Natural killer cell (primary cell): ENCODE measurements around the gene AUTS2. TPM values are rescaled to one million over a fixed set of nuclear protein-coding genes. Genes with fewer than 3 reads are reported as not detected.

Experiments used
- ATAC-seq, 3 donors: fragments of 150-1000 bp in 2 of 3; fragments of 200-7000 bp in 1 of 3; cut with Tn5 transposase; 1 replicate in 1 of 3; 2 replicates in 2 of 3; pipeline ENCODE4 v1.10.0; 2021; ENCODE audit warnings: mild to moderate bottlenecking in 2 of 3, moderate library complexity in 2 of 3
- DNase-seq, 2 donors: peaks; one replicate each; pipeline versions ENCODE4 v3.0.0 to v3.0.0-alpha.2; 2013 to 2021; ENCODE audit warnings: mixed read lengths in 1 of 2
- H3K27ac ChIP-seq: one replicate; pipeline ENCODE4 v1.5.1; 2013; ENCODE audit warnings: mild to moderate bottlenecking, low read length
- H3K27me3 ChIP-seq: one replicate; pipeline ENCODE4 v1.6.1; 2013; ENCODE audit warnings: low read length; ENCODE audit not compliant: control insufficient read depth, insufficient read depth
- H3K36me3 ChIP-seq: one replicate; pipeline ENCODE4 v1.6.1; 2013; ENCODE audit warnings: low read length; ENCODE audit not compliant: control insufficient read depth, insufficient read depth
- H3K4me1 ChIP-seq: one replicate; pipeline ENCODE4 v1.6.1; 2013; ENCODE audit warnings: low read length; ENCODE audit not compliant: control insufficient read depth, insufficient read depth
- H3K4me3 ChIP-seq: one replicate; pipeline ENCODE4 v1.5.1; 2013; ENCODE audit warnings: low read length
- H3K9me3 ChIP-seq: one replicate; pipeline ENCODE4 v1.6.1; 2013; ENCODE audit warnings: low read length; ENCODE audit not compliant: control insufficient read depth, insufficient read depth
- H3K27ac Mint-ChIP-seq, 2 donors: one replicate each; pipeline ENCODE4 v1.8.0; 2022; ENCODE audit warnings: mild to moderate bottlenecking in 2 of 2, mixed read lengths in 2 of 2, moderate library complexity in 1 of 2
- H3K27me3 Mint-ChIP-seq, 2 donors: one replicate each; pipeline ENCODE4 v1.8.0; 2022; ENCODE audit warnings: low read depth in 2 of 2, mixed read lengths in 2 of 2
- H3K36me3 Mint-ChIP-seq: one replicate; pipeline ENCODE4 v1.8.0; 2022; ENCODE audit warnings: mixed read lengths
- H3K4me1 Mint-ChIP-seq, 2 donors: one replicate each; pipeline ENCODE4 v1.8.0; 2022; ENCODE audit warnings: mixed read lengths in 2 of 2
- H3K4me3 Mint-ChIP-seq: one replicate; pipeline ENCODE4 v1.8.0; 2022; ENCODE audit warnings: mild to moderate bottlenecking, moderate library complexity, mixed read lengths
- H3K9me3 Mint-ChIP-seq, 2 donors: one replicate each; pipeline ENCODE4 v1.8.0; 2022; ENCODE audit warnings: mixed read lengths in 2 of 2
- CTCF ChIP-seq: fragments of 200-600 bp; IDR thresholded peaks from one replicate; pipeline ENCODE4 v1.8.0; 2022; ENCODE audit warnings: antibody characterized with exemption
- WGBS: methylation state at CpG from one replicate; pipeline ENCODE4 v1.1.7; 2013; ENCODE audit warnings: missing lambda C conversion rate; ENCODE audit not compliant: insufficient coverage; 5-methylcytosine and 5-hydroxymethylcytosine counted together
- intact Hi-C: fragments of 100-400 bp; cut with micrococcal nuclease; formaldehyde crosslinking; loops from one replicate; pipeline ENCODE4 v1.14.2; 2022
- total RNA-seq, 4 donors: library from RNA; stranded (reverse); fragments of 120-200 nt in 1 of 4; gene quantifications; one replicate each; pipeline versions ENCODE4 v1.2.3 to v1.2.4, GENCODE V29; 2013 to 2022

AUTS2 gene
- total RNA-seq, 3 donors from 2014 or later (not counting 1 experiment from before 2014, with no cell fraction given) = 147 to 197 (median 155) TPM

GRCh38 chr7:70116867-70117266, 518.6 kb downstream of the AUTS2 start:
- no peaks in the 10 kb centered on the region for H3K9me3 ChIP-seq
- H3K4me1 ChIP-seq = no peaks in the 10 kb centered on the region
- TF ChIP-seq CTCF = no peak
- Mint-ChIP-seq H3K27ac (no peak overlapping the region), H3K4me1 (no peaks in the 10 kb centered on the region), H3K4me3 (no peak overlapping the region), H3K36me3 (peaks cover 15% of the 10 kb centered on the region), H3K9me3 (peaks cover 0 to 4% of the 10 kb centered on the region in 2 donors), H3K27me3 (no peaks in the 10 kb centered on the region)
- H3K4me3 ChIP-seq = no peak overlapping the region
- intact Hi-C loops = no loop called here
- WGBS = no CpG with 5 or more reads among the region's 1 CpG
- H3K27me3 ChIP-seq = no peaks in the 10 kb centered on the region
- ATAC-seq (no peak), DNase-seq (no peak)
- no peaks in the 10 kb centered on the region for H3K36me3 ChIP-seq
- no peak overlapping the region for H3K27ac ChIP-seq

- H3K4me3 Mint-ChIP-seq = no peak overlapping the region
These were observed 522.6 kb downstream of the AUTS2 start for GRCh38 chr7:70120851-70121250.

GRCh38 chr7:70131817-70132216, 533.5 kb downstream of the AUTS2 start:
- Histone ChIP-seq H3K4me3 (no peak overlapping the region), H3K4me1 (no peaks in the 10 kb centered on the region), H3K36me3 (no peaks in the 10 kb centered on the region), H3K27ac (no peak overlapping the region), H3K27me3 (no peaks in the 10 kb centered on the region), H3K9me3 (no peaks in the 10 kb centered on the region)
- Mint-ChIP-seq H3K36me3 (no peaks in the 10 kb centered on the region), H3K4me3 (no peak overlapping the region), H3K9me3 (no peaks in the 10 kb centered on the region), H3K4me1 (no peaks in the 10 kb centered on the region), H3K27me3 (no peaks in the 10 kb centered on the region), H3K27ac (no peak overlapping the region)
- 96% methylated on average over 2 of the region's 3 CpGs for WGBS
- DNase-seq (no peak), ATAC-seq (no peak)
- intact Hi-C loops = no loop called here
- no peak for TF ChIP-seq CTCF

More at GRCh38 chr7:70120851-70121250, 522.6 kb downstream of the AUTS2 start:
- no CpG with 5 or more reads among the region's 1 CpG for WGBS
- ATAC-seq (no peak), DNase-seq (no peak)
- intact Hi-C loops = no loop called here
- peaks cover 29% of the 10 kb centered on the region for H3K36me3 Mint-ChIP-seq
- TF ChIP-seq CTCF = no peak
- peaks cover 2% of the 10 kb centered on the region for H3K9me3 ChIP-seq
- H3K36me3 ChIP-seq = no peaks in the 10 kb centered on the region
- no peaks in the 10 kb centered on the region for H3K4me1 Mint-ChIP-seq
- no peaks in the 10 kb centered on the region for H3K4me1 ChIP-seq
- no peaks in the 10 kb centered on the region for H3K27me3 ChIP-seq
- H3K4me3 ChIP-seq = no peak overlapping the region
- no peak overlapping the region for H3K27ac Mint-ChIP-seq
- H3K27me3 Mint-ChIP-seq = no peaks in the 10 kb centered on the region
- H3K9me3 Mint-ChIP-seq = peaks cover 3 to 13% of the 10 kb centered on the region in 2 donors
- H3K27ac ChIP-seq = no peak overlapping the region

GRCh38 chr7:70132226-70132851, 534.1 kb downstream of the AUTS2 start:
- Histone ChIP-seq H3K27ac (no peak overlapping the region), H3K9me3 (no peaks in the 10 kb centered on the region), H3K4me3 (no peak overlapping the region), H3K27me3 (no peaks in the 10 kb centered on the region), H3K36me3 (no peaks in the 10 kb centered on the region), H3K4me1 (no peaks in the 10 kb centered on the region)
- Mint-ChIP-seq H3K27me3 (no peaks in the 10 kb centered on the region), H3K9me3 (no peaks in the 10 kb centered on the region), H3K27ac (no peak overlapping the region), H3K4me3 (no peak overlapping the region), H3K4me1 (no peaks in the 10 kb centered on the region), H3K36me3 (no peaks in the 10 kb centered on the region)
- no peak for ATAC-seq
- WGBS = 91% methylated on average over 10 of the region's 11 CpGs
- DNase-seq = no peak
- intact Hi-C loops = no loop called here
- TF ChIP-seq CTCF = no peak
